Stomach (tissue), 9 donors: ENCODE measurements around the gene ZFHX2. TPM values are rescaled to one million over a fixed set of nuclear protein-coding genes. Genes with fewer than 3 reads are reported as not detected.

Source experiments
- DNase-seq, 2 donors: peaks; one replicate each; pipeline versions ENCODE4 v3.0.0 to v3.0.0-alpha.2; 2013 to 2019
- H3K27ac ChIP-seq, 5 donors: fragments of 200-600 bp in 4 of 5; sonication (generic) in 4 of 5; one replicate each; pipeline ENCODE4 v1.5.1; 2013 to 2019; ENCODE audit warnings: mild to moderate bottlenecking in 1 of 5, moderate library complexity in 1 of 5
- H3K27me3 ChIP-seq, 3 donors: fragments of 200-600 bp; sonication (generic); one replicate each; pipeline ENCODE4 v1.5.1; 2017 to 2019; ENCODE audit warnings: mixed run types in 1 of 3
- H3K36me3 ChIP-seq, 4 donors: fragments of 200-600 bp; sonication (generic); 1 replicate in 3 of 4; 2 replicates in 1 of 4; pipeline ENCODE4 v1.5.1; 2016 to 2019
- H3K4me1 ChIP-seq, 4 donors: fragments of 200-600 bp; sonication (generic); one replicate each; pipeline ENCODE4 v1.5.1; 2016 to 2019
- H3K4me3 ChIP-seq, 4 donors: fragments of 200-600 bp; sonication (generic) in 3 of 4; one replicate each; pipeline ENCODE4 v1.5.1; 2016 to 2019; ENCODE audit warnings: mild to moderate bottlenecking in 1 of 4
- H3K9me3 ChIP-seq, 4 donors: fragments of 200-600 bp; sonication (generic); one replicate each; pipeline ENCODE4 v1.5.1; 2016 to 2019
- EP300 ChIP-seq: sonication (generic); formaldehyde crosslinking; IDR thresholded peaks from one replicate; pipeline ENCODE4 v1.6.1; 2017; ENCODE audit warnings: antibody characterized with exemption
- POLR2A ChIP-seq, 4 donors: fragments of 450-650 bp; IDR thresholded peaks; one replicate each; pipeline ENCODE4 v1.6.1; 2016; ENCODE audit warnings: antibody characterized with exemption in 4 of 4, control low read depth in 2 of 4, mild to moderate bottlenecking in 1 of 4, moderate library complexity in 1 of 4
- POLR2AphosphoS5 ChIP-seq, 3 donors: sonication (generic); formaldehyde crosslinking; IDR thresholded peaks; one replicate each; pipeline ENCODE4 v1.6.1; 2016; ENCODE audit warnings: antibody characterized with exemption in 3 of 3
- WGBS, 5 donors: extraction: QIAGEN DNeasy Blood & Tissue Kit in 3 of 5; methylation state at CpG; one replicate each; pipeline versions ENCODE4 v1.1.5 to v1.1.7; 2013 to 2018; 5-methylcytosine and 5-hydroxymethylcytosine counted together
- intact Hi-C: fragments of 100-400 bp; cut with DNase I; formaldehyde crosslinking; loops from one replicate; pipeline ENCODE4 v1.15.1; 2023; ENCODE audit warnings: low total_unique reads
- polyA plus RNA-seq, 3 donors: library from polyadenylated mRNA; stranded (reverse); fragments of 200-250 nt; gene quantifications; one replicate each; pipeline ENCODE4 v1.2.3, GENCODE V29; 2013
- total RNA-seq, 5 donors: library from RNA; depleted of rRNA; stranded (reverse); fragments of >200 nt; gene quantifications; one replicate each; pipeline versions ENCODE4 v1.1.0 to v1.2.3, GENCODE V29; 2014 to 2016
- TF ChIP-seq, protein P1 (sequence below), 7 experiments: fragments of 450-650 bp in 4 of 7; fragments of 200-600 bp in 3 of 7; sonication (generic) in 3 of 7; IDR thresholded peaks; one replicate each; pipeline ENCODE4 v1.5.1; 2016 to 2019; ENCODE audit warnings: antibody characterized with exemption in 7 of 7, control low read depth in 2 of 7, mild to moderate bottlenecking in 1 of 7
- donor health status: healthy with polysubstance abuse.
- donor health status: Bipolar disorder and iron deficiency.
- donor health status: healthy.

ZFHX2 gene
- total and polyA plus RNA-seq, 8 donors: under 0.01 to 2.9 (median 0.68) TPM; not detected in 1

DNA sequence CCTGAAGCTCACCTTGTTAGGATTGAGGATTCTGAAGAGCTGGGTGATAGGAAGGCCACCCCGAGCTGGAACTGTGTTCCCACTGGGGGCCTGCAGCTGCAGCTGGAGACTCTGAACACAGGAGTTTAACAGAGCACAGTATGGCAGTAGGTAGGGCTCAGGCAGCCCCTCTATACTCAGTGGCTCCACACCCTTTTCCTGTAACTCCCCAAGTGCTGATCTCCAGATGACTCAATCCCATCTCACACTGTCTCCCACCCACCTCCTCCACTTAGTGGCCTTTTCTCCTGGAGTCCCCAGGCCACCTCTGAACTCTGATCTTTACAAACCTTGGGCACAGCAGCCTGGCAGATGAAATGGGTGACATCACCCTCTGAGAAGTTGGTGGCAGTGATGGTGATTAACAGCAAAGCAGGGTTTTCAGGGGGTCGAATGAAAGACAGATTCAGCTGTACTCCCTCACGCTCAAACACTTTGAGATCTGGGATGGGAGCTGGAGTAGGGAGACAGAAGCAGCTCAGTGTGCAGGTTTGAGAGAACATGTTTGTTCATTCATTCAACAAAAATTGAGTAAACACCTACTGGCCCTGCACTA is 8.5 kb upstream of the ZFHX2 start:
- H3K4me3 ChIP-seq: no peak overlapping the region
- DNase-seq: no peak
- no peak overlapping the region for H3K27ac ChIP-seq
- no peak for TF ChIP-seq EP300
- no peak for TF ChIP-seq POLR2A (IDR thresholded peaks at IDR 0.05)
- no peak for TF ChIP-seq POLR2AphosphoS5 (IDR thresholded peaks at IDR 0.05)
- TF ChIP-seq, protein P1, sequence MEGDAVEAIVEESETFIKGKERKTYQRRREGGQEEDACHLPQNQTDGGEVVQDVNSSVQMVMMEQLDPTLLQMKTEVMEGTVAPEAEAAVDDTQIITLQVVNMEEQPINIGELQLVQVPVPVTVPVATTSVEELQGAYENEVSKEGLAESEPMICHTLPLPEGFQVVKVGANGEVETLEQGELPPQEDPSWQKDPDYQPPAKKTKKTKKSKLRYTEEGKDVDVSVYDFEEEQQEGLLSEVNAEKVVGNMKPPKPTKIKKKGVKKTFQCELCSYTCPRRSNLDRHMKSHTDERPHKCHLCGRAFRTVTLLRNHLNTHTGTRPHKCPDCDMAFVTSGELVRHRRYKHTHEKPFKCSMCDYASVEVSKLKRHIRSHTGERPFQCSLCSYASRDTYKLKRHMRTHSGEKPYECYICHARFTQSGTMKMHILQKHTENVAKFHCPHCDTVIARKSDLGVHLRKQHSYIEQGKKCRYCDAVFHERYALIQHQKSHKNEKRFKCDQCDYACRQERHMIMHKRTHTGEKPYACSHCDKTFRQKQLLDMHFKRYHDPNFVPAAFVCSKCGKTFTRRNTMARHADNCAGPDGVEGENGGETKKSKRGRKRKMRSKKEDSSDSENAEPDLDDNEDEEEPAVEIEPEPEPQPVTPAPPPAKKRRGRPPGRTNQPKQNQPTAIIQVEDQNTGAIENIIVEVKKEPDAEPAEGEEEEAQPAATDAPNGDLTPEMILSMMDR (IDR thresholded peaks at IDR 0.05): no peak
- H3K9me3 ChIP-seq: no peaks in the 10 kb centered on the region
- H3K4me1 ChIP-seq: peaks cover 18 to 54% (median 42%) of the 10 kb centered on the region in 4 donors
- H3K36me3 ChIP-seq: peaks cover 43 to 67% (median 61%) of the 10 kb centered on the region in 4 donors
- intact Hi-C loops: loop anchor here (10.0 kb wide), 1 partner anchor 235 kb away; the partner anchor contains the start of gene PABPN1
- 78 to 88% (median 87%) methylated on average over 3 of the region's 3 CpGs for WGBS, 5 donors
- no peaks in the 10 kb centered on the region for H3K27me3 ChIP-seq

DNA sequence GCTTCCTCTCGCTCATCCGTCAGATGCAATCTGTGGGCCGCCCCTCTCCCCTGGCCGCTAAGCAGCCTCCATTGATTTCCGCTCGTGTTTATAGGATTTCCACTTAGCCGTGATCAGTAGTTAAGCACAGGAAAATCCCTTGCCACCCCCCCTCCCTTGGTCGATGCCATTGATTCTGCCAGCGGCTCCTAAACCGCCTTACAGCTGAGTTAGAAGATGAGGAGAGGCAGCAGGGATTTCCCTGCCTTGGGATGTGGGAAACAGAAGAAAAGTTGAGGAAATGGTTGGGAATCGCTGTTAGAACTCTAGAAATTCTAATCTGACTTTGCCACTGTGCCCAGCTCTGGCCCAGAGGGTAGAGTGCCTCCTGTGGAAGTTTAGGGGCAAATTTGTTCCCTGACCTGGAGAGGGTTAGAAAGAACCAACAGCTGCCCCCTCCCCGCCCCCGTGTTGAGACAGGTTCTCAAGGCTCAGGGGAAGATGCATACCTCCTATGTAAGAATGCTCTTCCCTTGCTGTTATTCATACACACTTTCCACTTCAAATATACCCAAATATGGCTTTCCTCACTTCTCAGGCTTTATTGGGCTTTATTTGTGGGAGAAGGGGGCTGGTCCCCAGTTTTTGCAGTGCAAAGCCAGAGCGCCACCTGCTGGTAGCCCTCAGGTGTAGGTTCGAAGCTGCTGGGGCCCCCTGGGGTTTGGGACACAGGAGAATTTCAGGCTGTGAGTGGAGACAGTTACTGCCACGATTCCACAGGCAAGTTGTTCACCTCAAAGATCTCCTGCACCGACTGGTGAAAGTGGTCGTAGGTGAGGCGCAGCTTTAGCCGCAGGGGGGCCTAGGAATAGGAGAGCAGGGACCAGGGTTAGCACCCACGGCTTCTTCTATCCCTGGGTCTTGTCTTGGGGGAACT is 7.7 kb upstream of the ZFHX2 start:
- WGBS, 5 donors: 67 to 76% (median 69%) methylated on average over 21 of the region's 21 CpGs
- peak overlapping the region in 1 of 5 donors; percentile 8 for H3K27ac ChIP-seq
- TF ChIP-seq EP300: no peak
- TF ChIP-seq, protein P1 (IDR thresholded peaks at IDR 0.05): peak in 5 of 7 experiments; percentile 34 to 85 (median 76)
- intact Hi-C loops: no loop called here
- DNase-seq: peak; percentile 59 to 79
- H3K27me3 ChIP-seq: no peaks in the 10 kb centered on the region
- peaks cover 18 to 54% (median 40%) of the 10 kb centered on the region in 4 donors for H3K4me1 ChIP-seq
- H3K9me3 ChIP-seq: no peaks in the 10 kb centered on the region
- H3K4me3 ChIP-seq: no peak overlapping the region
- H3K36me3 ChIP-seq: peaks cover 41 to 60% (median 54%) of the 10 kb centered on the region in 4 donors

DNA sequence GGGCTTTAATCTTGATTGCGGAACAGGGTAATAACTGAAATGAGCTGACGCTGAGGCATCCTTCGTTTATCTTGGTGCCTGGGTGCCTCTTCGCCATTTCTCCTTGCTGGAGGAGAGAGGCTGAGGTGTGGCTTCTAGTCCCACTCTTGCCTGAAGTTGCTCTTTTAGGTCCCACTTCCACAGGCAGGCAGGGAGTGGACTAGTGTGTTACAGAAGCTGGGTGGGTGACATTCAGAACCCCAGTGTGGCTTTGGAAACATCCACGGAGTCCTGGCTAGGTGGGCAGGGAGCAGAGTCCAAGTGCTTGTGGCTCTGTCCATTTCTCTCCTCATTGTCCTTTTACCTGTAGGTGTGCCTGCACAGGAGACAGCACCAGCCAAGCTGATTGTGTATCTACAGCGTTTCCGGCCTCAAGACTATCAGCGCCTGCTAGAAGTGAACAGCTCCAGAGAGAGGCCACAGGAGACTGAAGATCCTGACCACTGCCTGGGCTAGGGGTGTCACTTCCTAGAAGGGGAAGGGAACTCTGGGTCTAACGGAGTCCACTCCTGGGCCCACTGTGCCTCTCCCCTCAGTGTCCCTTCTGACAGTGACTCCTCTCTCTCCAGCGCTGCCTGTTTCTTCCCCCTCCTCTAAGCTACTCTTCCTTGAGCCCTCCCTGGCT is 6.9 kb upstream of the ZFHX2 start:
- H3K36me3 ChIP-seq: peaks cover 34 to 52% (median 48%) of the 10 kb centered on the region in 4 donors
- peaks cover 18 to 50% (median 36%) of the 10 kb centered on the region in 4 donors for H3K4me1 ChIP-seq
- no peak overlapping the region for H3K4me3 ChIP-seq
- H3K27ac ChIP-seq: peak overlapping the region in 1 of 5 donors; percentile 8
- H3K9me3 ChIP-seq: no peaks in the 10 kb centered on the region
- H3K27me3 ChIP-seq: no peaks in the 10 kb centered on the region
- DNase-seq: no peak
- TF ChIP-seq POLR2A (IDR thresholded peaks at IDR 0.05): no peak
- no peak for TF ChIP-seq POLR2AphosphoS5 (IDR thresholded peaks at IDR 0.05)
- intact Hi-C loops: no loop called here
- WGBS, 5 donors: 55 to 75% (median 69%) methylated on average over 10 of the region's 10 CpGs

DNA sequence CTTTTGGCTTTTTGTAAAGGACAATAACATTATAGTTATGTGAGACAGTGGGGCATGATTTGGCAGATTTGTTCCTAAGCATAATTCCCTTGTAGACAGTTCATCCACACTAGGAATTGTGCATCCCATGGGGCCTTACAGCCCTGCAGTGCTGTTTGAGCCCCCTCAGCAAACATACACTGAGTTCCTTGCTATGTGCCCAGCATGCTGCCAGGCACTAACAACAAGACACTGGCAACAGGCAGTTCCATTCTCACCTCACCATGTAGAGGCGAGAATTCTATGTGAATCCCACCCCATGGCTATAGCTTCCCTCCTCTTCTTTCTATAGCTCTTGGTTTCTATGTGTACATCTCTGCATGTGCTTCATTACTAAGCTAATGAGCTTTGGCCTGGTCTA is 6.4 kb upstream of the ZFHX2 start:
- Histone ChIP-seq H3K9me3 (no peaks in the 10 kb centered on the region), H3K4me3 (no peak overlapping the region), H3K36me3 (peaks cover 29 to 47% (median 45%) of the 10 kb centered on the region in 4 donors), H3K27ac (peak overlapping the region in 3 of 5 donors; percentile 95 to 99 (median 98)), H3K4me1 (peaks cover 18 to 45% (median 34%) of the 10 kb centered on the region in 4 donors), H3K27me3 (no peaks in the 10 kb centered on the region)
- DNase-seq: no peak
- 76 to 93% (median 88%) methylated on average over 1 of the region's 1 CpG for WGBS, 5 donors
- intact Hi-C loops: no loop called here
- TF ChIP-seq EP300 (no peak), POLR2AphosphoS5 (IDR thresholded peaks at IDR 0.05) (no peak), POLR2A (IDR thresholded peaks at IDR 0.05) (no peak)
- TF ChIP-seq, protein P1 (IDR thresholded peaks at IDR 0.05): no peak
